DND-41 (cell line): ENCODE data around the gene SCAF8.

ENCODE experiments used
- ATAC-seq: fragments of 200-7000 bp; cut with Tn5 transposase; 3 replicates; pipeline ENCODE4 v1.9.1; 2021; ENCODE audit warnings: low read depth; ENCODE audit not compliant: insufficient read depth
- DNase-seq: peaks from one replicate; pipeline ENCODE4 v3.0.0-alpha.2; 2020
- H2AFZ ChIP-seq: 2 replicates; pipeline ENCODE4 v1.6.0; 2012; ENCODE audit warnings: low read depth, low read length
- H3K27ac ChIP-seq: 2 replicates; pipeline ENCODE4 v1.5.1; 2012; ENCODE audit warnings: low read length, inconsistent platforms
- H3K27me3 ChIP-seq: fragments of 200-600 bp; sonication (generic); 2 replicates; pipeline ENCODE4 v1.6.0; 2012; ENCODE audit warnings: low read length, mild to moderate bottlenecking, inconsistent platforms; ENCODE audit not compliant: insufficient read depth, poor library complexity
- H3K36me3 ChIP-seq: 2 replicates; pipeline ENCODE4 v1.5.1; 2012; ENCODE audit warnings: low read length, inconsistent platforms; ENCODE audit not compliant: insufficient read depth
- H3K4me1 ChIP-seq: 2 replicates; pipeline ENCODE4 v1.5.1; 2012; ENCODE audit warnings: mild to moderate bottlenecking, low read length; ENCODE audit not compliant: insufficient read depth
- H3K4me2 ChIP-seq: 2 replicates; pipeline ENCODE4 v1.6.0; 2012; ENCODE audit warnings: mild to moderate bottlenecking, moderate library complexity, low read length, inconsistent platforms; ENCODE audit not compliant: insufficient read depth
- H3K4me3 ChIP-seq, 2 experiments: fragments of 200-600 bp in 1 of 2; shearing (Covaris generic) in 1 of 2; 2 replicates each; pipeline ENCODE4 v1.5.1; 2012 to 2016; ENCODE audit warnings: inconsistent platforms in 2 of 2, low read length in 2 of 2, mild to moderate bottlenecking in 2 of 2, low read depth in 1 of 2, moderate library complexity in 1 of 2
- H3K79me2 ChIP-seq: 2 replicates; pipeline ENCODE4 v1.6.0; 2012; ENCODE audit warnings: low read length, inconsistent platforms; ENCODE audit not compliant: insufficient read depth
- H3K9ac ChIP-seq: 2 replicates; pipeline ENCODE4 v1.6.0; 2012; ENCODE audit warnings: low read depth, mild to moderate bottlenecking, inconsistent platforms, low read length, moderate library complexity
- H3K9me3 ChIP-seq: 2 replicates; pipeline ENCODE4 v1.5.1; 2012; ENCODE audit warnings: low read length, moderate library complexity, mild to moderate bottlenecking, inconsistent platforms; ENCODE audit not compliant: insufficient read depth, severe bottlenecking
- H4K20me1 ChIP-seq: 2 replicates; pipeline ENCODE4 v1.6.0; 2012; ENCODE audit warnings: low read length; ENCODE audit not compliant: insufficient read depth
- CTCF ChIP-seq: IDR thresholded peaks from 2 replicates; pipeline ENCODE4 v1.5.1; 2012; ENCODE audit warnings: borderline replicate concordance, low read length, moderate library complexity, mild to moderate bottlenecking; ENCODE audit not compliant: poor library complexity, severe bottlenecking; ENCODE audit errors: extremely low read depth
- EZH2 ChIP-seq: IDR thresholded peaks from 3 replicates; pipeline ENCODE4 v1.6.1; 2012; ENCODE audit warnings: borderline replicate concordance, low read depth, mild to moderate bottlenecking, moderate library complexity, low read length, inconsistent platforms; ENCODE audit not compliant: severe bottlenecking

The SCAF8 gene

GRCh38 chr6:154864066-154864430, 130.8 kb downstream of the SCAF8 start:
- no peak overlapping the region for H3K4me2 ChIP-seq
- TF ChIP-seq CTCF (no peak), EZH2 (no peak)
- H4K20me1 ChIP-seq: peaks cover 18% of the 10 kb centered on the region; the same call in 1 of the 2 replicates
- DNase-seq: no peak
- H3K4me1 ChIP-seq: no peaks in the 10 kb centered on the region; the same call in 1 of the 2 replicates
- H3K27me3 ChIP-seq: no peaks in the 10 kb centered on the region
- peaks cover 5% of the 10 kb centered on the region; the same call in 1 of the 2 replicates for H3K36me3 ChIP-seq
- H3K9ac ChIP-seq: no peak overlapping the region
- no peak for ATAC-seq
- no peaks in the 10 kb centered on the region for H3K9me3 ChIP-seq
- H2AFZ ChIP-seq: no peak overlapping the region
- peaks cover 10% of the 10 kb centered on the region; the same call in 1 of the 2 replicates for H3K79me2 ChIP-seq
- H3K27ac ChIP-seq: no peak overlapping the region
- no peak overlapping the region for H3K4me3 ChIP-seq

- Histone ChIP-seq H3K9me3 (no peaks in the 10 kb centered on the region), H3K36me3 (peaks cover 5% of the 10 kb centered on the region; the same call in 1 of the 2 replicates), H2AFZ (no peak overlapping the region), H3K4me1 (no peaks in the 10 kb centered on the region; the same call in 1 of the 2 replicates), H3K79me2 (peaks cover 7% of the 10 kb centered on the region; the same call in 1 of the 2 replicates), H3K27ac (peak overlapping the region; percentile 23; the same call in 1 of the 2 replicates), H4K20me1 (peaks cover 14% of the 10 kb centered on the region; the same call in 1 of the 2 replicates), H3K4me3 (no peak overlapping the region), H3K9ac (no peak overlapping the region), H3K27me3 (no peaks in the 10 kb centered on the region), H3K4me2 (no peak overlapping the region)
- ATAC-seq: 0 out of 3 replicates have a peak, but pooled peaks have one; percentile 40
- no peak for DNase-seq
- TF ChIP-seq CTCF (no peak), EZH2 (no peak)
Observed at GRCh38 chr6:154865291-154865690, 132.1 kb downstream of the SCAF8 start.

- Histone ChIP-seq H4K20me1 (peaks cover 20% of the 10 kb centered on the region), H3K4me1 (no peaks in the 10 kb centered on the region; the same call in 1 of the 2 replicates), H3K4me3 (no peak overlapping the region), H3K4me2 (no peak overlapping the region), H3K79me2 (peaks cover 6% of the 10 kb centered on the region; the same call in 1 of the 2 replicates), H3K27ac (no peak overlapping the region), H3K27me3 (no peaks in the 10 kb centered on the region), H3K9ac (no peak overlapping the region), H3K9me3 (no peaks in the 10 kb centered on the region), H2AFZ (no peak overlapping the region), H3K36me3 (no peaks in the 10 kb centered on the region)
- DNase-seq (no peak), ATAC-seq (peak; percentile 62; the same call in 2 of the 3 replicates)
- TF ChIP-seq EZH2 (no peak), CTCF (peak; percentile 67)
Observed at GRCh38 chr6:154868143-154868594, 135.0 kb downstream of the SCAF8 start.
